Measurements from ENCODE around the gene BARD1.

- TF ChIP-seq CTCF (CRISPR knock-in tag; IDR thresholded peaks at IDR 0.05), result no peak
- no peak for TF ChIP-seq ZFP1 (CRISPR knock-in tag; IDR thresholded peaks at IDR 0.05)
- no peak for TF ChIP-seq NFKBIZ (CRISPR knock-in tag; IDR thresholded peaks at IDR 0.05)
- TF ChIP-seq TCF7L2 (IDR thresholded peaks at IDR 0.05; ENCODE audit: low read depth, low read length), result no peak
- TF ChIP-seq MLXIP (CRISPR knock-in tag; IDR thresholded peaks at IDR 0.05; ENCODE audit: borderline replicate concordance), result no peak
- no peak for TF ChIP-seq CBFB (CRISPR knock-in tag; IDR thresholded peaks at IDR 0.05)
- TF ChIP-seq ZNF329 (CRISPR knock-in tag; IDR thresholded peaks at IDR 0.05; ENCODE audit: low read depth), result no peak
- TF ChIP-seq CEBPB (IDR thresholded peaks at IDR 0.05; ENCODE audit: borderline replicate concordance, low read depth, low read length), result no peak
- no peak for TF ChIP-seq GFI1 (CRISPR knock-in tag; IDR thresholded peaks at IDR 0.05; ENCODE audit: borderline replicate concordance)
- no peak for TF ChIP-seq PATZ1 (CRISPR knock-in tag; IDR thresholded peaks at IDR 0.05)
- TF ChIP-seq FIP1L1 (IDR thresholded peaks at IDR 0.05; ENCODE audit: borderline replicate concordance, insufficient read depth, low read depth, low read length), result no peak
- TF ChIP-seq TAF1 (CRISPR knock-in tag; IDR thresholded peaks at IDR 0.05), result no peak
Measured at GRCh38 chr2:214715025-214715424, 94.5 kb downstream of the BARD1 start.
